CD14-positive monocyte (primary cell): ENCODE results near the gene RNF123. TPM values are rescaled to one million over a fixed set of nuclear protein-coding genes. Genes with fewer than 3 reads are reported as not detected.
A peak's percentile ranks its signal among the peaks of the same experiment; 100 is the strongest.

Experiments
- DNase-seq, 3 donors: peaks; one replicate each; pipeline ENCODE4 v3.0.0-alpha.2; 2011 to 2022
- H2AFZ ChIP-seq: 2 replicates; pipeline ENCODE4 v1.6.0; 2012; ENCODE audit warnings: mild to moderate bottlenecking, low read depth, low read length, inconsistent platforms; ENCODE audit not compliant: insufficient read depth, poor library complexity, severe bottlenecking
- H3K27ac ChIP-seq, 2 donors: 1 replicate in 1 of 2; 2 replicates in 1 of 2; pipeline ENCODE4 v1.5.1; 2012 to 2013; ENCODE audit warnings: low read length in 2 of 2, control low read depth in 1 of 2, inconsistent platforms in 1 of 2, low read depth in 1 of 2, mild to moderate bottlenecking in 1 of 2
- H3K27me3 ChIP-seq, 2 donors: one replicate each; pipeline versions ENCODE4 v1.6.0 to v1.6.1; 2011 to 2013; ENCODE audit warnings: low read length in 2 of 2; ENCODE audit not compliant: control insufficient read depth in 2 of 2, insufficient read depth in 2 of 2
- H3K36me3 ChIP-seq, 2 donors: replicated peaks in 1 of 2; 1 replicate in 1 of 2; 2 replicates in 1 of 2; pipeline versions ENCODE4 v1.5.1 to v1.6.1; 2012 to 2013; ENCODE audit warnings: low read length in 2 of 2, control low read depth in 1 of 2, inconsistent platforms in 1 of 2, mild to moderate bottlenecking in 1 of 2; ENCODE audit not compliant: insufficient read depth in 2 of 2, control insufficient read depth in 1 of 2
- H3K4me1 ChIP-seq, 2 donors: 1 replicate in 1 of 2; 2 replicates in 1 of 2; pipeline versions ENCODE4 v1.5.1 to v1.6.1; 2012 to 2013; ENCODE audit warnings: low read length in 2 of 2, control low read depth in 1 of 2, inconsistent platforms in 1 of 2, mild to moderate bottlenecking in 1 of 2, moderate library complexity in 1 of 2; ENCODE audit not compliant: insufficient read depth in 2 of 2, control insufficient read depth in 1 of 2
- H3K4me2 ChIP-seq: replicated peaks from 2 replicates; pipeline ENCODE3; 2012; ENCODE audit warnings: low read length, moderate library complexity, mild to moderate bottlenecking; ENCODE audit not compliant: poor library complexity, severe bottlenecking; ENCODE audit errors: extremely low read depth
- H3K4me3 ChIP-seq, 3 experiments: fragments of 200-600 bp in 1 of 3; sonication (generic) in 1 of 3; replicated peaks in 1 of 3; 1 replicate in 2 of 3; 2 replicates in 1 of 3; pipeline ENCODE4 v1.5.1; 2011 to 2013; ENCODE audit warnings: low read length in 3 of 3, mild to moderate bottlenecking in 3 of 3, control low read depth in 2 of 3, low read depth in 2 of 3, inconsistent platforms in 1 of 3, moderate library complexity in 1 of 3
- H3K79me2 ChIP-seq: 2 replicates; pipeline ENCODE4 v1.6.0; 2012; ENCODE audit warnings: mild to moderate bottlenecking, control low read depth, inconsistent platforms, low read length, moderate library complexity; ENCODE audit not compliant: insufficient read depth
- H3K9ac ChIP-seq: 2 replicates; pipeline ENCODE4 v1.6.0; 2017; ENCODE audit warnings: low read length, mild to moderate bottlenecking; ENCODE audit not compliant: insufficient read depth, poor library complexity, severe bottlenecking
- H3K9me3 ChIP-seq, 2 donors: replicated peaks in 1 of 2; 1 replicate in 1 of 2; 2 replicates in 1 of 2; pipeline versions ENCODE4 v1.5.1 to v1.6.1; 2012 to 2013; ENCODE audit warnings: low read length in 2 of 2, control low read depth in 1 of 2; ENCODE audit not compliant: control insufficient read depth in 1 of 2, insufficient read depth in 1 of 2
- H4K20me1 ChIP-seq: 2 replicates; pipeline ENCODE4 v1.6.0; 2012; ENCODE audit warnings: mild to moderate bottlenecking, low read length, control low read depth, moderate library complexity; ENCODE audit not compliant: insufficient read depth
- H3K27ac Mint-ChIP-seq, 7 donors: one replicate each; pipeline ENCODE4 v1.8.0; 2020; ENCODE audit warnings: mild to moderate bottlenecking in 7 of 7, mixed read lengths in 7 of 7, moderate library complexity in 6 of 7, inconsistent platforms in 2 of 7
- H3K27me3 Mint-ChIP-seq, 3 donors: one replicate each; pipeline ENCODE4 v1.8.0; 2021 to 2022; ENCODE audit warnings: low read depth in 3 of 3, mild to moderate bottlenecking in 3 of 3, mixed read lengths in 3 of 3, moderate library complexity in 3 of 3, inconsistent platforms in 1 of 3
- H3K36me3 Mint-ChIP-seq, 2 donors: one replicate each; pipeline ENCODE4 v1.8.0; 2020; ENCODE audit warnings: mixed read lengths in 2 of 2, inconsistent platforms in 1 of 2, mild to moderate bottlenecking in 1 of 2
- H3K4me1 Mint-ChIP-seq: one replicate; pipeline ENCODE4 v1.8.0; 2020; ENCODE audit warnings: mild to moderate bottlenecking, mixed read lengths
- H3K4me3 Mint-ChIP-seq, 2 donors: one replicate each; pipeline ENCODE4 v1.8.0; 2020; ENCODE audit warnings: mild to moderate bottlenecking in 2 of 2, mixed read lengths in 2 of 2, moderate library complexity in 1 of 2
- H3K9me3 Mint-ChIP-seq, 7 donors: one replicate each; pipeline ENCODE4 v1.8.0; 2020 to 2022; ENCODE audit warnings: mixed read lengths in 7 of 7, mild to moderate bottlenecking in 6 of 7, moderate library complexity in 6 of 7, inconsistent platforms in 2 of 7
- WGBS: methylation state at CpG from one replicate; pipeline ENCODE4 v1.1.5; 2013; ENCODE audit warnings: missing lambda C conversion rate; ENCODE audit not compliant: insufficient coverage; 5-methylcytosine and 5-hydroxymethylcytosine counted together
- intact Hi-C, 2 donors: fragments of 100-400 bp; cut with micrococcal nuclease; formaldehyde crosslinking; loops; one replicate each; pipeline versions ENCODE4 v1.15.0 to v1.15.1; 2023
- polyA plus RNA-seq, 3 donors: library from polyadenylated mRNA; depleted of rRNA in 1 of 3; unstranded in 2 of 3; stranded (reverse) in 1 of 3; fragments of 300-500 nt in 2 of 3; fragments of >200 nt in 1 of 3; fragmentation: Illumina TruSeq in 2 of 3; gene quantifications; 1 replicate in 2 of 3; 2 replicates in 1 of 3; pipeline ENCODE4 v1.2.3, GENCODE V29; 2012 to 2021
- TF ChIP-seq, protein P1 (sequence below): fragments of 200-600 bp; IDR thresholded peaks from one replicate; pipeline ENCODE4 v1.8.0; 2022; ENCODE audit warnings: antibody characterized with exemption, mild to moderate bottlenecking

The RNF123 gene
- polyA plus RNA-seq, 3 donors = 11.1 to 46.2 (median 15.7) TPM

DNA sequence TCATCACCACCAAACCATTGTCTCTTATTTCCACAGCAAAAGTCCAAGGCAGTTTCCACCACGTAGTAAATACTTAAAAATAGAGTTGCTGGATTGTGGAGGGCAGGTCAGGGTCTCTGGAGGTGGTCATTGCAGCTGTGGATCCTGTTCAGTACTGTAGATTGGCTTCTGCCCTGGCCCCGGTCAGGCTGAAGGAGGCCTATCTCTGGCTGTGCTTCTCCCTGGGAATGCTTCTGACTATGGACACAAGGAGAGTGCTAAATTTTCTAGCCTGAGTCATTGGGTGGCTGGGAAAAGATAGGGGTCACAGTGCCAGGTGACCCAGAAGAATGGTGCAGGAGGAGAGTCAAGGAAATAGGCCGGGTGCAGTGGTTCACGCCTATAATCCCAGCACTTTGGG, 60.7 kb downstream of the RNF123 start:
- H3K36me3 ChIP-seq = peaks cover 30 to 49% of the 10 kb centered on the region in 2 donors
- H4K20me1 ChIP-seq = peaks cover 93% of the 10 kb centered on the region
- no peaks in the 10 kb centered on the region for H3K9me3 ChIP-seq
- H3K79me2 ChIP-seq = peaks cover 55% of the 10 kb centered on the region
- no peak overlapping the region for H3K4me2 ChIP-seq
- no peak overlapping the region for H2AFZ ChIP-seq
- intact Hi-C loops = no loop called here
- no peak overlapping the region for H3K4me3 Mint-ChIP-seq
- peaks cover 3% of the 10 kb centered on the region for H3K4me1 Mint-ChIP-seq
- peak overlapping the region in 2 of 7 donors; percentile 21 to 36 for H3K27ac Mint-ChIP-seq
- no peaks in the 10 kb centered on the region for H3K9me3 Mint-ChIP-seq
- H3K4me1 ChIP-seq = no peaks in the 10 kb centered on the region
- peaks cover 38 to 58% of the 10 kb centered on the region in 2 donors for H3K36me3 Mint-ChIP-seq
- no peak overlapping the region for H3K9ac ChIP-seq
- no peaks in the 10 kb centered on the region for H3K27me3 Mint-ChIP-seq
- H3K27ac ChIP-seq = no peak overlapping the region
- no peaks in the 10 kb centered on the region for H3K27me3 ChIP-seq
- 100% methylated on average over 3 of the region's 4 CpGs for WGBS
- no peak for DNase-seq
- H3K4me3 ChIP-seq = no peak overlapping the region
- TF ChIP-seq, protein P1, sequence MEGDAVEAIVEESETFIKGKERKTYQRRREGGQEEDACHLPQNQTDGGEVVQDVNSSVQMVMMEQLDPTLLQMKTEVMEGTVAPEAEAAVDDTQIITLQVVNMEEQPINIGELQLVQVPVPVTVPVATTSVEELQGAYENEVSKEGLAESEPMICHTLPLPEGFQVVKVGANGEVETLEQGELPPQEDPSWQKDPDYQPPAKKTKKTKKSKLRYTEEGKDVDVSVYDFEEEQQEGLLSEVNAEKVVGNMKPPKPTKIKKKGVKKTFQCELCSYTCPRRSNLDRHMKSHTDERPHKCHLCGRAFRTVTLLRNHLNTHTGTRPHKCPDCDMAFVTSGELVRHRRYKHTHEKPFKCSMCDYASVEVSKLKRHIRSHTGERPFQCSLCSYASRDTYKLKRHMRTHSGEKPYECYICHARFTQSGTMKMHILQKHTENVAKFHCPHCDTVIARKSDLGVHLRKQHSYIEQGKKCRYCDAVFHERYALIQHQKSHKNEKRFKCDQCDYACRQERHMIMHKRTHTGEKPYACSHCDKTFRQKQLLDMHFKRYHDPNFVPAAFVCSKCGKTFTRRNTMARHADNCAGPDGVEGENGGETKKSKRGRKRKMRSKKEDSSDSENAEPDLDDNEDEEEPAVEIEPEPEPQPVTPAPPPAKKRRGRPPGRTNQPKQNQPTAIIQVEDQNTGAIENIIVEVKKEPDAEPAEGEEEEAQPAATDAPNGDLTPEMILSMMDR = no peak

DNA sequence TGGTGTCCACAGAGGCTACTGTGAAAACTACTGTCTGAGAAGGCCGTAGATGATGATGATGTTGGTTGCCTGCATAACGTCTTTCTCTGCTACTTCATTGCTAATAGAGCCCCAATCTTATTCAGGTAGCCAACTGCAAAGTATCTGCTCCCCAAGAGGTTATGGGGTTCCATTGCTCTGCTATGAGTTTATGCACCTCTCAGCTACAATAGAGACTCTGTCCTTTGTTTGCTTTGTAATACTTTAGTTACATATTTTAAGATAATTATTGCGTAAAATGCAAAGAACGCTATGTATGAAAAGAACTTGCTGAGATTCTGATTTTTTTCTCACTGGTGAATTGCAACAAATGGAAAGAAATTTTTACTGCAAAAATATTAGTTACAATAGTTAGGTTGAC, 62.1 kb downstream of the RNF123 start:
- Histone ChIP-seq H3K4me3 (no peak overlapping the region), H3K4me2 (no peak overlapping the region), H3K27me3 (no peaks in the 10 kb centered on the region), H3K9ac (no peak overlapping the region), H3K36me3 (peaks cover 21 to 38% of the 10 kb centered on the region in 2 donors), H3K4me1 (no peaks in the 10 kb centered on the region), H4K20me1 (peaks cover 99% of the 10 kb centered on the region), H3K27ac (no peak overlapping the region), H3K9me3 (no peaks in the 10 kb centered on the region), H2AFZ (no peak overlapping the region), H3K79me2 (peaks cover 62% of the 10 kb centered on the region)
- peaks cover 3% of the 10 kb centered on the region for H3K4me1 Mint-ChIP-seq
- H3K27me3 Mint-ChIP-seq = no peaks in the 10 kb centered on the region
- peaks cover 33 to 53% of the 10 kb centered on the region in 2 donors for H3K36me3 Mint-ChIP-seq
- no peak overlapping the region for H3K27ac Mint-ChIP-seq
- no CpG with 5 or more reads among the region's 4 CpGs for WGBS
- H3K9me3 Mint-ChIP-seq = no peaks in the 10 kb centered on the region
- intact Hi-C loops = no loop called here
- no peak for DNase-seq
- TF ChIP-seq, protein P1 = no peak
- H3K4me3 Mint-ChIP-seq = no peak overlapping the region
